Measurements from ENCODE around the gene CARHSP1. TPM values are rescaled to one million over a fixed set of nuclear protein-coding genes. Genes with fewer than 3 reads are reported as not detected.
"Not testable (repeated sequence)": the region's sequence is repeated elsewhere in the genome, so short reads cannot be mapped to it uniquely, and the experiment has no call there.

The CARHSP1 gene
- total and polyA plus RNA-seq, 9 donors, result 53.2 to 102 (median 81.7) TPM

GRCh38 chr16:8877894-8878522, 9.2 kb upstream of the CARHSP1 start:
- Histone ChIP-seq H3K27ac (no peak overlapping the region), H3K4me1 (ENCODE audit: insufficient read depth) (peaks cover 1% of the 10 kb centered on the region), H3K4me3 (no peak overlapping the region), H3K36me3 (no peaks in the 10 kb centered on the region), H3K27me3 (no peaks in the 10 kb centered on the region), H3K9me3 (no peaks in the 10 kb centered on the region)
- DNase-seq, result no peak
- WGBS, 3 donors, result 45 to 62% (median 51%) methylated on average over 8 of the region's 8 CpGs
- TF ChIP-seq POLR2A (IDR thresholded peaks at IDR 0.05), result no peak
- TF ChIP-seq CTCF (IDR thresholded peaks at IDR 0.05), result no peak
- no peak for TF ChIP-seq EP300 (IDR thresholded peaks at IDR 0.05)
- intact Hi-C loops (cut with DNase I), result loop anchor here in 1 of 4 donors (5.0 kb wide), 1 partner anchor 81 kb away; the partner anchor contains the start of genes PMM2 and TMEM186

- H3K36me3 ChIP-seq; H3K27me3 ChIP-seq; H3K4me3 ChIP-seq; DNase-seq; H3K27ac ChIP-seq; H3K4me1 ChIP-seq (ENCODE audit: insufficient read depth); H3K9me3 ChIP-seq: not testable (repeated sequence)
- WGBS, 3 donors, result 73 to 82% (median 80%) methylated on average over 7 of the region's 7 CpGs
- intact Hi-C loops (cut with DNase I), result loop anchor here in 1 of 4 donors (5.0 kb wide), 1 partner anchor 78 kb away; the partner anchor contains the start of genes PMM2 and TMEM186
Observed at GRCh38 chr16:8875317-8875716, 6.5 kb upstream of the CARHSP1 start.

GRCh38 chr16:8874388-8874787, 5.6 kb upstream of the CARHSP1 start:
- peaks cover 3% of the 10 kb centered on the region for H3K4me1 ChIP-seq (ENCODE audit: insufficient read depth)
- TF ChIP-seq CTCF (IDR thresholded peaks at IDR 0.05) (no peak), EP300 (IDR thresholded peaks at IDR 0.05) (no peak), POLR2A (IDR thresholded peaks at IDR 0.05) (no peak)
- H3K36me3 ChIP-seq, result no peaks in the 10 kb centered on the region
- WGBS, 3 donors, result 29 to 31% (median 29%) methylated on average over 6 of the region's 6 CpGs
- H3K4me3 ChIP-seq, result no peak overlapping the region
- H3K27ac ChIP-seq, result no peak overlapping the region
- no peaks in the 10 kb centered on the region for H3K9me3 ChIP-seq
- no peak for DNase-seq
- no peaks in the 10 kb centered on the region for H3K27me3 ChIP-seq
- intact Hi-C loops (cut with DNase I), result loop anchor here in 1 of 4 donors (5.0 kb wide), 1 partner anchor 77 kb away; the partner anchor contains the start of genes PMM2 and TMEM186

GRCh38 chr16:8873866-8874195, 5.0 kb upstream of the CARHSP1 start:
- H3K4me1 ChIP-seq (ENCODE audit: insufficient read depth); DNase-seq; H3K9me3 ChIP-seq; H3K36me3 ChIP-seq; H3K4me3 ChIP-seq; H3K27me3 ChIP-seq; H3K27ac ChIP-seq: not testable (repeated sequence)
- 92 to 94% (median 92%) methylated on average over 7 of the region's 7 CpGs for WGBS, 3 donors
- intact Hi-C loops (cut with DNase I), result loop anchor here in 1 of 4 donors (5.0 kb wide), 1 partner anchor 77 kb away; the partner anchor contains the start of genes PMM2 and TMEM186

GRCh38 chr16:8872967-8873865, 4.4 kb upstream of the CARHSP1 start:
- H3K4me3 ChIP-seq, result no peak overlapping the region
- peaks cover 3% of the 10 kb centered on the region for H3K4me1 ChIP-seq (ENCODE audit: insufficient read depth)
- WGBS, 3 donors, result 88 to 91% (median 91%) methylated on average over 22 of the region's 22 CpGs
- intact Hi-C loops (cut with DNase I), result loop anchor here in 1 of 4 donors (5.0 kb wide), 1 partner anchor 76 kb away; the partner anchor contains the start of genes PMM2 and TMEM186
- H3K27me3 ChIP-seq, result no peaks in the 10 kb centered on the region
- no peaks in the 10 kb centered on the region for H3K9me3 ChIP-seq
- no peak for DNase-seq
- H3K36me3 ChIP-seq, result no peaks in the 10 kb centered on the region
- TF ChIP-seq EP300 (IDR thresholded peaks at IDR 0.05) (no peak), CTCF (IDR thresholded peaks at IDR 0.05) (no peak), POLR2A (IDR thresholded peaks at IDR 0.05) (no peak)
- no peak overlapping the region for H3K27ac ChIP-seq
